ENCODE data around the gene ALOX12.

ALOX12 gene

DNA sequence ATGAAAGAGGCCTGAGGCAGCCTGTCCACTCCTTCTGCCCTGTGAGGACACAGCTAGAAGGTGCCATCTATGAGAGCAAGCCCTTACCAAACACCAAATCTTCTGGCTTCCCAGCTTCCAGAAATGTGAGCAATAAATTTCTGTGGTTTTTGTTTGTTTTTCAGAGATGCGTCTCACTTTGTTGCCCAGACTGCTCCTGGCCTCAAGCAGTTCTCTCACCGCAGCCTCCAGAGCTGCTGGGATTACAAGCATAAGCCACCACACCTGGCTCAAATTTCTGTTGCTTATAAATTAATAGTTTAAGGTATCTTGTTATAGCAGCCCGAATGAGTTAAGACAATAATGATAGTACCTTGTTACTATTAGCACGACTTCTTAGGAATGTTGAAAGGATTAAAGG is 60.5 kb downstream of the ALOX12 start:
- H3K36me3 ChIP-seq, result no peaks in the 10 kb centered on the region
- no peaks in the 10 kb centered on the region for H3K4me1 ChIP-seq
- H3K4me2 ChIP-seq, result no peak overlapping the region
- H3K9me3 ChIP-seq, result no peaks in the 10 kb centered on the region
- TF ChIP-seq Cebpa-rat (IDR thresholded peaks at IDR 0.05), result no peak
- H3K9ac ChIP-seq, result no peak overlapping the region
- H3K4me3 ChIP-seq, result no peak overlapping the region
- no peak overlapping the region for H3K27ac ChIP-seq
- no peaks in the 10 kb centered on the region for H4K20me1 ChIP-seq
- no peaks in the 10 kb centered on the region for H3K27me3 ChIP-seq

DNA sequence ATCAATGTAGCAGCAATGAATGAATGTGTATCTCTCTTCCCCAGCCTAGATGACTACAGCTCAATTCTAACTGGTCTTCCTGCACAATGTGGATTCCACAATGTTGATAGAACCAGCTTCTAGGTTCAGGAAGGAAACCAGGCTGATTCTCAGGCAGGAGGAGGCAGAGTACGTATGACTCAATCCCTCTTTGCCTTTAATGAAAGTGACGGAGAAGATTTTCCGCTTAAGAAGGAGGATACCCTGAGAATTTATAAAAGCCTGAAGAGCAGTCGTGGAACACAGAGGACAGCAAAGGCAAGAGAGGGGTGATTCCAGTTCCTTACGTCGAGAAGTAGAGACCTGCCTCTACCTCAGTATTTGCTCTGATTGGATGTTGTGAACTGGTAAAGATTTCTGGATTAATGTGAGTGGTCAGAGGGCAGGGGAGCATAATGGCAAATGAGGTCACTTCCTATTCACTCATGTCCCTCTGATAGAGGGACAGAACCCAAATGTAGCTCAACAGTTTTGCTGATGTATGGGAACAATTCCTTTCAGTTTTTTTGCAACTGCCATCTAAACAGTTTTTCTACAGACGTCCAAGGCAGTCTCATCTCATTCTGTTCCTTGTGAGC is 63.1 kb downstream of the ALOX12 start:
- Histone ChIP-seq H3K4me2 (no peak overlapping the region), H3K4me3 (no peak overlapping the region), H3K27me3 (no peaks in the 10 kb centered on the region), H3K9me3 (no peaks in the 10 kb centered on the region), H3K36me3 (no peaks in the 10 kb centered on the region), H3K27ac (no peak overlapping the region), H4K20me1 (no peaks in the 10 kb centered on the region), H3K9ac (no peak overlapping the region), H3K4me1 (no peaks in the 10 kb centered on the region)
- TF ChIP-seq Cebpa-rat (IDR thresholded peaks at IDR 0.05), result no peak

Data from BLaER1 (cell line).